Measurements from ENCODE around the gene NMRAL1.

NMRAL1 gene

DNA sequence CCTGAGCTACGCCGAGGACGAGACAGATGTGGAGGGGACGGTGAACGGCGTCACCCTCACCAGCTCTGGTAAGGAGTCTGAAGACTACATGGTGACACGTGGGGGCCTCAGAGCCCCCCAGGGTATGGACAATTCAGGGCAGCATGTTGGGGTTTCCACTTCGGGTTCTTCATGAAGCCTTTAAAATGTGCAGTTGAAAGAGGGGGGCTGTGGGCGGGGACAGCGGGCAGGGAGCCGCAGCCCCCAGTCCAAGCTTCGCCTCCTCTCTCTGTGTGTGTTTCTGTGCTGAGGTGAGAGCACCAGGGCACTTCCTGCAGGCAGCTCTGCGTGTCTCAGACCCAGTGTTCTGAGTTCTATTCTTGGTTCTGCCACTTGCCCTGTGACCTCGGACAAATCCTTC lies 24.0 kb downstream of the NMRAL1 start:
- Mint-ChIP-seq H3K36me3 (ENCODE audit: low read depth) (peaks cover 44% of the 10 kb centered on the region), H3K4me3 (no peak overlapping the region), H3K27ac (no peak overlapping the region)

DNA sequence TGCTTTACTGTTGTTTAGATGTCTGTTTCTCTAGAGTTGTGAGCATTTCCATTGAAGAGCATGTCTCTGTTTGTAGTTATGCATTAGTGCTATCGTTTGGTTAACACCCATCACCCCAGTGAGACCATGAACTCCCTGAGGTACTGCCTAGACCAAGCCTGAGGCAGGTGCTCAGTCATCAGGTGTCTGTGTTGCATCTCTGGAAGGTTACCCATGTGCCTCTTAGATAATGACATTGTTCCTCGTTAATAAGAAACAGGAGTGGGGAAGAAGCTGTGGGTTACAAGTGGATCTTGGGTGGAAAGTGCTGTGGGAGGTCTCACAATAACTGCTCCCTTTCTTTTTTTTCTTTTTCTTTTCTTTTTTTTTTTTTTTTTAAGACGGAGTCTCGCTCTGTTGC lies 30.4 kb downstream of the NMRAL1 start:
- Mint-ChIP-seq H3K27me3 (ENCODE audit: low read depth, poor library complexity) (peaks cover 4% of the 10 kb centered on the region), H3K4me3 (no peak overlapping the region), H3K27ac (no peak overlapping the region), H3K9me3 (no peaks in the 10 kb centered on the region), H3K4me1 (no peaks in the 10 kb centered on the region), H3K36me3 (ENCODE audit: low read depth) (peaks cover 68% of the 10 kb centered on the region)
- no peak for DNase-seq
- TF ChIP-seq, protein P1, sequence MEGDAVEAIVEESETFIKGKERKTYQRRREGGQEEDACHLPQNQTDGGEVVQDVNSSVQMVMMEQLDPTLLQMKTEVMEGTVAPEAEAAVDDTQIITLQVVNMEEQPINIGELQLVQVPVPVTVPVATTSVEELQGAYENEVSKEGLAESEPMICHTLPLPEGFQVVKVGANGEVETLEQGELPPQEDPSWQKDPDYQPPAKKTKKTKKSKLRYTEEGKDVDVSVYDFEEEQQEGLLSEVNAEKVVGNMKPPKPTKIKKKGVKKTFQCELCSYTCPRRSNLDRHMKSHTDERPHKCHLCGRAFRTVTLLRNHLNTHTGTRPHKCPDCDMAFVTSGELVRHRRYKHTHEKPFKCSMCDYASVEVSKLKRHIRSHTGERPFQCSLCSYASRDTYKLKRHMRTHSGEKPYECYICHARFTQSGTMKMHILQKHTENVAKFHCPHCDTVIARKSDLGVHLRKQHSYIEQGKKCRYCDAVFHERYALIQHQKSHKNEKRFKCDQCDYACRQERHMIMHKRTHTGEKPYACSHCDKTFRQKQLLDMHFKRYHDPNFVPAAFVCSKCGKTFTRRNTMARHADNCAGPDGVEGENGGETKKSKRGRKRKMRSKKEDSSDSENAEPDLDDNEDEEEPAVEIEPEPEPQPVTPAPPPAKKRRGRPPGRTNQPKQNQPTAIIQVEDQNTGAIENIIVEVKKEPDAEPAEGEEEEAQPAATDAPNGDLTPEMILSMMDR (IDR thresholded peaks at IDR 0.05), result no peak

More for the DNA sequence above, 24.0 kb downstream of the NMRAL1 start:
- no peak for DNase-seq
- no peaks in the 10 kb centered on the region for H3K4me1 Mint-ChIP-seq
- TF ChIP-seq, protein P1 (IDR thresholded peaks at IDR 0.05), result no peak
- H3K9me3 Mint-ChIP-seq, result no peaks in the 10 kb centered on the region
- peaks cover 5% of the 10 kb centered on the region for H3K27me3 Mint-ChIP-seq (ENCODE audit: low read depth, poor library complexity)

DNA sequence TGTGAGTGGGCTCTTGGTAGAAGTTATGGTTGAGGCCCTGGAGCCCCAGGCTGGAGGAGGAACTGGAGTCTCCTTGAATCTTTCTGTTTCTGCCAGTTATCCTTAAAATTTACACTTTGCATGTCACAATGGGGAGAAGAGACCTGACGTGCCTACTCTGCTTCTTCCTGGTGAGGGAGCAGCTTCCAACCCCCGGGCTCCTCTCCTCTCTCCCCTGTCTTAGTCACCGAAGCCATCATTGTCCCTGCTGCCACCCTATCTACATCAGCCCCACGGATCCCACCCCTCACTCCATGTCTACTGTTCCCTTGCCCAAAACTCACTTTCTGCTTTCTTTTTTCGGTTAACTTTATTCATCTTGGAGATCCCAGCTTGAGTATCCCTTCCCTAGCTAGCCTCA lies 31.2 kb downstream of the NMRAL1 start:
- Mint-ChIP-seq H3K9me3 (no peaks in the 10 kb centered on the region), H3K27me3 (ENCODE audit: low read depth, poor library complexity) (peaks cover 4% of the 10 kb centered on the region), H3K36me3 (ENCODE audit: low read depth) (peaks cover 72% of the 10 kb centered on the region), H3K4me3 (no peak overlapping the region), H3K4me1 (no peaks in the 10 kb centered on the region), H3K27ac (no peak overlapping the region)
- TF ChIP-seq, protein P1 (IDR thresholded peaks at IDR 0.05), result no peak
- DNase-seq, result no peak

- no peak for DNase-seq
- Mint-ChIP-seq H3K27me3 (ENCODE audit: low read depth, poor library complexity) (peaks cover 4% of the 10 kb centered on the region), H3K36me3 (ENCODE audit: low read depth) (peaks cover 73% of the 10 kb centered on the region), H3K4me1 (no peaks in the 10 kb centered on the region), H3K27ac (peak overlapping the region; percentile 57), H3K4me3 (no peak overlapping the region), H3K9me3 (no peaks in the 10 kb centered on the region)
- TF ChIP-seq, protein P1 (IDR thresholded peaks at IDR 0.05), result no peak
Measured at GRCh38 chr16:4442371-4442770, 32.1 kb downstream of the NMRAL1 start.

DNA sequence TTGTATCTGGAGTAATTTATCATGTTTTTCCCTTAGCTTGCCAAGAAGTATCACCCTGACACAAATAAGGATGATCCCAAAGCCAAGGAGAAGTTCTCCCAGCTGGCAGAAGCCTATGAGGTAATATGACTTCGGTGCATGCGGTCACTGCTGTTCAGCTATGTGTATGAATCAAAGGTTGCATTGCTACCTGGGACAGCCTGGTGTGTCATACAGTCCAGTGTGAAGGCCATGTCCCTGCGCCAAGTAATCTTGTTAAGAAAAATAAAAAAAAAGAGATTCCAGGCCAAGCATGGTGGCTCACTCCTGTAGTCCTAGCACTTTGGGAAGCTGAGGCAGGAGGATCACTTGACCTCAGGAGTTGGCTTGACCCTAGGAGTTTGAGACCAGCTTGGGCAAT lies 37.1 kb downstream of the NMRAL1 start:
- TF ChIP-seq, protein P1 (IDR thresholded peaks at IDR 0.05), result no peak
- H3K36me3 Mint-ChIP-seq (ENCODE audit: low read depth), result peaks cover 69% of the 10 kb centered on the region
- no peak for DNase-seq
- no peak overlapping the region for H3K4me3 Mint-ChIP-seq
- H3K27me3 Mint-ChIP-seq (ENCODE audit: low read depth, poor library complexity), result no peaks in the 10 kb centered on the region
- no peaks in the 10 kb centered on the region for H3K4me1 Mint-ChIP-seq
- no peaks in the 10 kb centered on the region for H3K9me3 Mint-ChIP-seq
- peak overlapping the region; percentile 25 for H3K27ac Mint-ChIP-seq

DNA sequence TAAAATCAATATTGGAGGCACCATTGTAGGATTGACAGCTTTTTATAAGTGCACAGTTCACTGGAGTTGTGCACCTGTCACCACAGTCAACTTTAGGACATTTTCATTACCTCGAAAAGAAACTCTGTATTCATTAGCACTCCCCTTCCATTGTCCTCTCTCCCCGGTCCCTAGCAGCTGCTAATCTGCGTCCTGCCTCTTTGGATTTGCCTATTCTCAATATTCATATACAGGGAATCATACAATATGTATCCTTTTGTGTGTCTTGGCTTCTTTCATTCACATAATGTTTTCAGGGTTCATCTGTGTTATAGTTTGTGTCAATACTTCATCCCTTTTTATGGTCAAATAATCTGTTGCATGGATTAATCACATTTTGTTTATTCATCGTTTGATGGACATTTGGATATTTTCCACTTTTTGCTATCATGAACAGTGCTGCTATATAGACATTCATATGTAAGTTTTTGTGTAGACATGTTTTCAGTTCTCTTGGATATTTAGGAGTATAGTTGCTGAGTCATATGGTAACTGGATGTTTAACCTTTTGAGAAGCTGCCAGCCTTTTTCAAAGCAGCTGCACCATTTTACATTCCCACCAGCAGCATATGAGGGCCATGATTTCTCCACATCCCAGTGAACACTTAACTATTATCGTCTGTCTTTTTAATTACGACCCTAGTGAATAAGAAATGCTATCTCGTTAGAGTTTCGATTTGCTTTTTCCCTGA lies 38.9 kb downstream of the NMRAL1 start:
- no peaks in the 10 kb centered on the region for H3K4me1 Mint-ChIP-seq
- H3K36me3 Mint-ChIP-seq (ENCODE audit: low read depth), result peaks cover 66% of the 10 kb centered on the region
- no peaks in the 10 kb centered on the region for H3K27me3 Mint-ChIP-seq (ENCODE audit: low read depth, poor library complexity)
- no peak overlapping the region for H3K27ac Mint-ChIP-seq
- no peak overlapping the region for H3K4me3 Mint-ChIP-seq
- H3K9me3 Mint-ChIP-seq, result no peaks in the 10 kb centered on the region
- DNase-seq, result no peak
- TF ChIP-seq, protein P1 (IDR thresholded peaks at IDR 0.05), result no peak
